ENCODE data around the gene DRAXIN.

DRAXIN gene

DNA sequence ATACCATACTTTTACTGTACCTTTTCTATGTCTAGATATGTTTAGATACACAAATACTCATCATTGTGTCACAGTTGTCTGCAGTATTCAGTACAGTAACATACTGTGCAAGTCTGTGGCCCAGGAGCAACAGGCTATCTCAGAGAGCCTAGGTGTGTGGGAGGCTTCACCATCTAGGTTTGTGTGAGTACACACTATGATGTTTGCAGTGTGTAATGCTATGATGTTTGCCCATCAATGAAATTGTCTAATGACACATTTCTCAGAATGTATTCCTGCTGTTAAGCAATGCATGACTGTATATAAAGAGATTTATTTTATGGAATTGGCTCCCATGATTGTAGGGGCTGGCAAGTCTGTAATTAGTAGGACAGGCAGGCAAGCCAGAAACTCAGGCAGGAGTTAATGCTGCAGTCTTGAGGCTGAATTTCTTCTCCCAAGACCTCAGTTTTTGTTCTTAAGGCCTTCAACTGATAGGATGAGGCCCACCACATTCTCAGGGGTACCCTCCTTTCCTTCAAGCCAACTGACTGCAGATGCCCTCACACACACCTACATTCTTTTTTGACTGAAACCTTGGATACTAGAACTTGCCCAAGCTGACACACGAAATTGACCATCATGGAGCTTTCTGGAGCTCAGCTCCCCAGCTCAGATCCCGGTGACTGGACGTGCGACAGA, 36.8 kb downstream of the DRAXIN start:
- no peak overlapping the region for H2AFZ ChIP-seq (ENCODE audit: low read length)
- no peaks in the 10 kb centered on the region for H3K27me3 ChIP-seq (ENCODE audit: control insufficient read depth in 3 of 3, insufficient read depth in 3 of 3, low read depth in 1 of 3, low read length in 3 of 3)
- H4K91ac ChIP-seq (ENCODE audit: low read depth, low read length, poor library complexity), result no peak overlapping the region
- H3K9ac ChIP-seq (ENCODE audit: low read depth, low read length, poor library complexity), result no peak overlapping the region
- H3K4me2 ChIP-seq (ENCODE audit: insufficient read depth, low read length, poor library complexity, severe bottlenecking), result no peak overlapping the region
- no CpG with 5 or more reads among the region's 4 CpGs for WGBS, 2 donors (ENCODE audit: extremely low coverage in 2 of 2, insufficient read length in 2 of 2, insufficient replicate concordance in 1 of 2)
- no peak overlapping the region for H2BK120ac ChIP-seq (ENCODE audit: low read depth, low read length)
- H3K18ac ChIP-seq (ENCODE audit: low read length), result no peak overlapping the region
- no peak overlapping the region for H2BK5ac ChIP-seq (ENCODE audit: low read length)
- H3K4ac ChIP-seq (ENCODE audit: low read length), result no peak overlapping the region
- no peak overlapping the region for H3K23ac ChIP-seq (ENCODE audit: low read depth, low read length, poor library complexity)
- H4K8ac ChIP-seq (ENCODE audit: low read depth, low read length), result no peak overlapping the region
- peaks cover 0 to 12% of the 10 kb centered on the region in 2 donors for H3K36me3 ChIP-seq (replicated peaks in 1 of 2; ENCODE audit: control insufficient read depth in 2 of 2, insufficient read depth in 2 of 2, low read length in 2 of 2)
- no peak overlapping the region for H3K27ac ChIP-seq (replicated peaks; ENCODE audit: low read length)
- no peak overlapping the region for H2BK15ac ChIP-seq (ENCODE audit: low read length)
- H3K79me1 ChIP-seq (ENCODE audit: low read depth, low read length), result no peaks in the 10 kb centered on the region
- peaks cover 18 to 21% of the 10 kb centered on the region in 2 donors for H3K4me1 ChIP-seq (ENCODE audit: control insufficient read depth in 2 of 2, insufficient read depth in 1 of 2, low read depth in 1 of 2, low read length in 2 of 2)
- no peaks in the 10 kb centered on the region for H3K9me3 ChIP-seq (replicated peaks in 1 of 2; ENCODE audit: control insufficient read depth in 2 of 2, insufficient read depth in 1 of 2, low read depth in 1 of 2, low read length in 2 of 2)
- H3K14ac ChIP-seq (ENCODE audit: low read length), result no peak overlapping the region
- no peak for DNase-seq (ENCODE audit: low spot score)
- no peak overlapping the region for H2AK5ac ChIP-seq (ENCODE audit: low read depth, low read length)
- no peak overlapping the region for H2BK12ac ChIP-seq (ENCODE audit: low read length)
- H3K4me3 ChIP-seq (ENCODE audit: low read length in 2 of 2), result no peak overlapping the region

DNA sequence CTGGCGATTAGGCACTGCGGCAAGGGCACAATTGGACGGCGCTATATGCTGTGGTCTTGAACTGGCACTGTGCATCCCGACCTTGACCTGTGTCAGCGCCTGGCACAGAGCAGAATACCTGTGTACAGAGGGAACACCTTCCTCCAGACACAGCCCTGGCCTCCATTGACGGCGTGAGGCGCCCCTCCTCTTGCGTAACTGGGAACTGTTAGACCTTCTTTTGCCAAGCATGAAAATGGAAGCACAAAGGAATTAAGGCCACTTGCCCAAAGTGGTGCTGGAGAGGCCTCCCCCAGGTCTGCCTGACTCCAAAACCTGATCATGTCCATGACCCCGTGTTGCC, 37.6 kb downstream of the DRAXIN start:
- Histone ChIP-seq H2BK5ac (ENCODE audit: low read length) (peak overlapping the region; percentile 16), H4K91ac (ENCODE audit: low read depth, low read length, poor library complexity) (no peak overlapping the region), H2BK120ac (ENCODE audit: low read depth, low read length) (no peak overlapping the region), H2BK15ac (ENCODE audit: low read length) (no peak overlapping the region), H2AK5ac (ENCODE audit: low read depth, low read length) (peak overlapping the region; percentile 11), H3K4me1 (ENCODE audit: control insufficient read depth in 2 of 2, insufficient read depth in 1 of 2, low read depth in 1 of 2, low read length in 2 of 2) (peaks cover 18 to 21% of the 10 kb centered on the region in 2 donors), H3K14ac (ENCODE audit: low read length) (no peak overlapping the region), H3K4ac (ENCODE audit: low read length) (no peak overlapping the region), H3K4me3 (ENCODE audit: low read length in 2 of 2) (no peak overlapping the region), H4K8ac (ENCODE audit: low read depth, low read length) (no peak overlapping the region), H3K9ac (ENCODE audit: low read depth, low read length, poor library complexity) (no peak overlapping the region), H3K27me3 (ENCODE audit: control insufficient read depth in 3 of 3, insufficient read depth in 3 of 3, low read depth in 1 of 3, low read length in 3 of 3) (no peaks in the 10 kb centered on the region), H3K79me1 (ENCODE audit: low read depth, low read length) (no peaks in the 10 kb centered on the region), H3K9me3 (replicated peaks in 1 of 2; ENCODE audit: control insufficient read depth in 2 of 2, insufficient read depth in 1 of 2, low read depth in 1 of 2, low read length in 2 of 2) (no peaks in the 10 kb centered on the region), H3K36me3 (replicated peaks in 1 of 2; ENCODE audit: control insufficient read depth in 2 of 2, insufficient read depth in 2 of 2, low read length in 2 of 2) (peaks cover 0 to 5% of the 10 kb centered on the region in 2 donors), H3K23ac (ENCODE audit: low read depth, low read length, poor library complexity) (no peak overlapping the region), H3K4me2 (ENCODE audit: insufficient read depth, low read length, poor library complexity, severe bottlenecking) (no peak overlapping the region), H3K27ac (replicated peaks; ENCODE audit: low read length) (no peak overlapping the region), H2AFZ (ENCODE audit: low read length) (no peak overlapping the region), H2BK12ac (ENCODE audit: low read length) (no peak overlapping the region), H3K18ac (ENCODE audit: low read length) (no peak overlapping the region)
- no CpG with 5 or more reads among the region's 11 CpGs for WGBS, 2 donors (ENCODE audit: extremely low coverage in 2 of 2, insufficient read length in 2 of 2, insufficient replicate concordance in 1 of 2)
- DNase-seq (ENCODE audit: low spot score), result no peak

DNA sequence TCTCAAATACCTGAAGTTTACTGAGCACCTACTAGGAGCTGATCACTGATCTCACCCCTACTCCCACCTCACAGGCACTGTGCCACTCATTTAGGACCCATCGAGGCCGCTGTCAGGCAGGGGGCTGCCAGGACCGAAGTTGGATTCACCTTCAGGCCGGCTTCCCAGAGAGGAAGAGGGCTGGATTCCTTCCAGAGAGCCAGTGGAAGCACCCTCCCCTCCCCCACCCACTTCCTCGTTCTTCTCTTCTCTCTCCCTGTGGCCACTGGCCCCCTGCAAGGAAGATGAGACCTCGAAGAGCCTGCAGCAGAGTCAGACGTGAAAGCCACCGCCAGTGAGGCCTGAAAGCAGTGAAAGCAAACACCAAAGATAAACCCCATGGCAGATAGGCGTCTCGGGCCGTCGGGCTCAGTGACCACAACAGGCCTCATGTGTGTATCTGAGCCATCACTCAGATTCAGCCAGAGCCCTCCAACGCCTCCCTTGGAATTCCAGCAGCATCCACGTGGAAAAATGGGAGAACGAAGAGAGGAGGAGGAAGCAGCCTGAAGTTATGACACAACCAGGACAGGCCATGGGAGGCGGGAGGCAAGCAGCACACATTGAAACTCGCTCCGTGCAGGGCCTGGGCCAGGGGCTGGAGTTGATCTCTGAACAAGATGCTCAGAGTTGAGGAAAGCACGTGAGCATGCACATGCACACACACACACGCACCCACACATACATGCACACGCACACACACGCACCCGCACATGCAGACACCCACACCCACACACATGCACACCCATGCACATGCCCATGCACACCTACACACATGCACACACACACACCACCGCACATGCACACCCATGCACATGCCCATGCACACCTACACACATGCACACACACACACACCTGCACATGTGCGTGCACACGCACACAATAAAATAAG, 38.3 kb downstream of the DRAXIN start:
- DNase-seq (ENCODE audit: low spot score), result no peak
- WGBS, 2 donors (ENCODE audit: extremely low coverage in 2 of 2, insufficient read length in 2 of 2, insufficient replicate concordance in 1 of 2), result no CpG with 5 or more reads among the region's 26 CpGs
- H3K18ac ChIP-seq (ENCODE audit: low read length), result no peak overlapping the region

DNA sequence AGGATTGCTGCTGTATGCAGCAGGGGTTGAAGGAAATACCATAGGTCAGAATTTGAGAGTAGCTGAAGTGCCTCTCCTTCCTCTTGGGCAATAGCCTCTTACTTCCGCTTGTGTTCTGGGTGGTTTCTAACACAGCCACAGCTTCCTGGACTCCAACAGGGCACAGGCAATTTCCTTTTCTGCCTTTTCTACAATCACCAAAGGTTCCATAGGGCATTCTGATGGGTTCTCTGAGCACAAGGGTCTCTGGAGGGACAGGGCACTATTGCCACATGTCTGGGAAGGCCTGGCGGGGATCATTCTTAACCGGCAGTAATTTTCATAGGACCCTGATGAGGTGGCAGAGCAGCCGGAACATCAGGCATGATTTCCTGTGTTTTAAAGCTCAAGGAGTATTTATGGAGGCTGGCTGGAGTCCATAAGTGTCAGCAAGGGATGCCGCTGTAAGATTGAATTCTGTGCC, 39.0 kb downstream of the DRAXIN start:
- Histone ChIP-seq H2AFZ (ENCODE audit: low read length) (no peak overlapping the region), H3K4me3 (ENCODE audit: low read length in 2 of 2) (peak overlapping the region in 1 of 2 donors; percentile 33), H3K36me3 (replicated peaks in 1 of 2; ENCODE audit: control insufficient read depth in 2 of 2, insufficient read depth in 2 of 2, low read length in 2 of 2) (no peaks in the 10 kb centered on the region), H3K14ac (ENCODE audit: low read length) (no peak overlapping the region), H4K91ac (ENCODE audit: low read depth, low read length, poor library complexity) (no peak overlapping the region), H2BK5ac (ENCODE audit: low read length) (no peak overlapping the region), H3K4ac (ENCODE audit: low read length) (no peak overlapping the region), H4K8ac (ENCODE audit: low read depth, low read length) (no peak overlapping the region), H2AK5ac (ENCODE audit: low read depth, low read length) (no peak overlapping the region), H2BK15ac (ENCODE audit: low read length) (no peak overlapping the region), H3K4me2 (ENCODE audit: insufficient read depth, low read length, poor library complexity, severe bottlenecking) (no peak overlapping the region), H3K27ac (replicated peaks; ENCODE audit: low read length) (no peak overlapping the region), H3K79me1 (ENCODE audit: low read depth, low read length) (no peaks in the 10 kb centered on the region), H3K9ac (ENCODE audit: low read depth, low read length, poor library complexity) (no peak overlapping the region), H3K18ac (ENCODE audit: low read length) (peak overlapping the region; percentile 39), H3K9me3 (replicated peaks in 1 of 2; ENCODE audit: control insufficient read depth in 2 of 2, insufficient read depth in 1 of 2, low read depth in 1 of 2, low read length in 2 of 2) (no peaks in the 10 kb centered on the region), H2BK12ac (ENCODE audit: low read length) (no peak overlapping the region), H3K23ac (ENCODE audit: low read depth, low read length, poor library complexity) (no peak overlapping the region), H3K4me1 (ENCODE audit: control insufficient read depth in 2 of 2, insufficient read depth in 1 of 2, low read depth in 1 of 2, low read length in 2 of 2) (peaks cover 18 to 25% of the 10 kb centered on the region in 2 donors), H3K27me3 (ENCODE audit: control insufficient read depth in 3 of 3, insufficient read depth in 3 of 3, low read depth in 1 of 3, low read length in 3 of 3) (no peaks in the 10 kb centered on the region), H2BK120ac (ENCODE audit: low read depth, low read length) (no peak overlapping the region)
- WGBS, 2 donors (ENCODE audit: extremely low coverage in 2 of 2, insufficient read length in 2 of 2, insufficient replicate concordance in 1 of 2), result no CpG with 5 or more reads among the region's 5 CpGs
- DNase-seq (ENCODE audit: low spot score), result no peak

More for the DNA sequence above, 38.3 kb downstream of the DRAXIN start:
- H3K79me1 ChIP-seq (ENCODE audit: low read depth, low read length), result no peaks in the 10 kb centered on the region
- H2BK12ac ChIP-seq (ENCODE audit: low read length), result peak overlapping the region; percentile 28
- H3K4me1 ChIP-seq (ENCODE audit: control insufficient read depth in 2 of 2, insufficient read depth in 1 of 2, low read depth in 1 of 2, low read length in 2 of 2), result peaks cover 18 to 21% of the 10 kb centered on the region in 2 donors
- no peaks in the 10 kb centered on the region for H3K9me3 ChIP-seq (replicated peaks in 1 of 2; ENCODE audit: control insufficient read depth in 2 of 2, insufficient read depth in 1 of 2, low read depth in 1 of 2, low read length in 2 of 2)
- peak overlapping the region; percentile 30 for H3K4ac ChIP-seq (ENCODE audit: low read length)
- peak overlapping the region in 1 of 2 donors; percentile 33 for H3K4me3 ChIP-seq (ENCODE audit: low read length in 2 of 2)
- H3K23ac ChIP-seq (ENCODE audit: low read depth, low read length, poor library complexity), result no peak overlapping the region
- peak overlapping the region; percentile 30 for H2AK5ac ChIP-seq (ENCODE audit: low read depth, low read length)
- H4K8ac ChIP-seq (ENCODE audit: low read depth, low read length), result no peak overlapping the region
- no peak overlapping the region for H2BK120ac ChIP-seq (ENCODE audit: low read depth, low read length)
- H3K36me3 ChIP-seq (replicated peaks in 1 of 2; ENCODE audit: control insufficient read depth in 2 of 2, insufficient read depth in 2 of 2, low read length in 2 of 2), result peaks cover 0 to under 1% of the 10 kb centered on the region in 2 donors
- H3K9ac ChIP-seq (ENCODE audit: low read depth, low read length, poor library complexity), result peak overlapping the region; percentile 14
- no peak overlapping the region for H2AFZ ChIP-seq (ENCODE audit: low read length)
- H3K4me2 ChIP-seq (ENCODE audit: insufficient read depth, low read length, poor library complexity, severe bottlenecking), result no peak overlapping the region
- H2BK15ac ChIP-seq (ENCODE audit: low read length), result peak overlapping the region; percentile 28
- no peak overlapping the region for H3K27ac ChIP-seq (replicated peaks; ENCODE audit: low read length)
- H3K14ac ChIP-seq (ENCODE audit: low read length), result no peak overlapping the region
- H4K91ac ChIP-seq (ENCODE audit: low read depth, low read length, poor library complexity), result no peak overlapping the region
- H3K27me3 ChIP-seq (ENCODE audit: control insufficient read depth in 3 of 3, insufficient read depth in 3 of 3, low read depth in 1 of 3, low read length in 3 of 3), result no peaks in the 10 kb centered on the region
- peak overlapping the region; percentile 16 for H2BK5ac ChIP-seq (ENCODE audit: low read length)
